HG03095 (cell line): Measurements from ENCODE around the gene TICRR.
A peak's percentile ranks its signal among the peaks of the same experiment; 100 is the strongest.
"Not testable (repeated sequence)": the region's sequence is repeated elsewhere in the genome, so short reads cannot be mapped to it uniquely, and the experiment has no call there.

Experiments used
- ATAC-seq: cut with Tn5 transposase; IDR thresholded peaks from one replicate; pipeline ENCODE4 v1.9.1; 2021; ENCODE audit warnings: moderate library complexity; ENCODE audit not compliant: unreplicated experiment

TICRR gene

GRCh38 chr15:89575146-89575655 is at the start of gene TICRR:
TSS of gene TICRR (plus strand) at chr15:89575469. CDS start at chr15:89575587, 118 bp downstream.
- ATAC-seq = peak; percentile 95

GRCh38 chr15:89526181-89526580 is 49.1 kb upstream of the TICRR start:
- ATAC-seq = no peak

- no peak for ATAC-seq
Measured at GRCh38 chr15:89526601-89527441, 48.4 kb upstream of the TICRR start.

GRCh38 chr15:89528757-89529352 is 46.4 kb upstream of the TICRR start:
- no peak for ATAC-seq

GRCh38 chr15:89530976-89531375 is 44.3 kb upstream of the TICRR start:
- no peak for ATAC-seq

- ATAC-seq = no peak
Measured at GRCh38 chr15:89531796-89532537, 43.3 kb upstream of the TICRR start.

- ATAC-seq = no peak
Measured at GRCh38 chr15:89533861-89534544, 41.3 kb upstream of the TICRR start.

- ATAC-seq = no peak
Measured at GRCh38 chr15:89539027-89539426, 36.2 kb upstream of the TICRR start.

- no peak for ATAC-seq
Measured at GRCh38 chr15:89542369-89542768, 32.9 kb upstream of the TICRR start.

- ATAC-seq = no peak
Measured at GRCh38 chr15:89543389-89543788, 31.9 kb upstream of the TICRR start.

GRCh38 chr15:89549138-89549537 is 26.1 kb upstream of the TICRR start:
- ATAC-seq = not testable (repeated sequence)

- no peak for ATAC-seq
Measured at GRCh38 chr15:89550427-89550826, 24.8 kb upstream of the TICRR start.

- ATAC-seq = peak; percentile 86
Measured at GRCh38 chr15:89551550-89551949, 23.7 kb upstream of the TICRR start.

GRCh38 chr15:89553632-89554031 is 21.6 kb upstream of the TICRR start:
- ATAC-seq = no peak

- no peak for ATAC-seq
Measured at GRCh38 chr15:89554247-89554646, 21.0 kb upstream of the TICRR start.

- no peak for ATAC-seq
Measured at GRCh38 chr15:89555768-89556167, 19.5 kb upstream of the TICRR start.

GRCh38 chr15:89556413-89557262 is 18.6 kb upstream of the TICRR start:
- ATAC-seq = no peak

GRCh38 chr15:89559769-89560264 is 15.5 kb upstream of the TICRR start:
- no peak for ATAC-seq

GRCh38 chr15:89566181-89566580 is 9.1 kb upstream of the TICRR start:
- no peak for ATAC-seq
